Activated CD4-positive, alpha-beta T cell treated with anti-CD3 and anti-CD28 coated beads, Interleukin-2, Interleukin-6, amounts not matched to agents 100 ng/mL and 50 ng/mL, durations not matched to agents 16 hours and 8 hours (primary cell): ENCODE results near the gene VPS37C.

ENCODE experiments used
- DNase-seq: peaks from one replicate; pipeline ENCODE4 v3.0.0-alpha.2; 2020

VPS37C gene

GRCh38 chr11:61091373-61092279 lies 69.6 kb downstream of the VPS37C start:
- peak; percentile 61 for DNase-seq

DNA sequence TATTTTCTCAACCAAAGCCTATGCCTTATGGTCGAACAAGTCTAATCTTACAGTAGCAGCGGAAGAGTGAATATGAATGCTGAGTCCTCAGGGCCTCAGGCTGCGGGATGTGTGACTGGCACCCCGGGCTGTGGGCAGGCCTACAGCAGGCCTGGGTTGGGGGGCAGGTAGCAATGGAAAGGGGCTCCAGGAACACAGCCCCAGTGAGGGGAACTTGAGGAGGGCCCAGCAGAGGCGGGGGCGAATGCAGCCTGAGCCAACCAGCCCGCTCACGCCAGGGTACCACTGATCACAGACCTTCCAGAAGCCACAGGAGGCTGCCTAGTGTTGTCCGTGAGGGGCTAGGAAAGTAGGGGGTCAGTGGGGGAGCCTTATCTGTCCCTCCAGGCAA lies 70.2 kb downstream of the VPS37C start:
- no peak for DNase-seq

DNA sequence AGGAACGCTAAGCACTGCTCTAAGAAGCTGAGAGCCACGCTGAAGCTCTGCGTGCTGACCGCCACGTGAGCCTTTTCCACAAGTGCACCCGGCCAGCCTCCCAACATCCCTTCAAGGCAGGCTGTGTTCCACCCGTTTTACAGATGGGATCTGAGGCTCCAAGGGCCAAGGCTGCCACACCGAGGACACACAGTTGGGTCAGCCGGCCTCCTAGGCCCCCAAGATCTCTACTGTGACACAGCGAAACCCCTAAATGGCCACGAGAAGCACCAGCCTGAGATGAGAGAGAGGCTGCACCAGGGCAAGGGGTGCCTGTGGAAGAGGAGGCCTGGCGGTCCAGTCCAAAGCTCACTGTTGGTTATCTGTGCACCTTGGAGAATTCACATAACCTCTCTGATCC lies 70.7 kb downstream of the VPS37C start:
- DNase-seq: no peak

- no peak for DNase-seq
Observed at GRCh38 chr11:61089806-61090491, 71.3 kb downstream of the VPS37C start.

GRCh38 chr11:61087426-61088119 lies 73.7 kb downstream of the VPS37C start:
- DNase-seq: no peak

GRCh38 chr11:61083601-61084147 lies 77.6 kb downstream of the VPS37C start:
- peak; percentile 76 for DNase-seq

- DNase-seq: peak; percentile 56
Observed at GRCh38 chr11:61082931-61083531, 78.2 kb downstream of the VPS37C start.

DNA sequence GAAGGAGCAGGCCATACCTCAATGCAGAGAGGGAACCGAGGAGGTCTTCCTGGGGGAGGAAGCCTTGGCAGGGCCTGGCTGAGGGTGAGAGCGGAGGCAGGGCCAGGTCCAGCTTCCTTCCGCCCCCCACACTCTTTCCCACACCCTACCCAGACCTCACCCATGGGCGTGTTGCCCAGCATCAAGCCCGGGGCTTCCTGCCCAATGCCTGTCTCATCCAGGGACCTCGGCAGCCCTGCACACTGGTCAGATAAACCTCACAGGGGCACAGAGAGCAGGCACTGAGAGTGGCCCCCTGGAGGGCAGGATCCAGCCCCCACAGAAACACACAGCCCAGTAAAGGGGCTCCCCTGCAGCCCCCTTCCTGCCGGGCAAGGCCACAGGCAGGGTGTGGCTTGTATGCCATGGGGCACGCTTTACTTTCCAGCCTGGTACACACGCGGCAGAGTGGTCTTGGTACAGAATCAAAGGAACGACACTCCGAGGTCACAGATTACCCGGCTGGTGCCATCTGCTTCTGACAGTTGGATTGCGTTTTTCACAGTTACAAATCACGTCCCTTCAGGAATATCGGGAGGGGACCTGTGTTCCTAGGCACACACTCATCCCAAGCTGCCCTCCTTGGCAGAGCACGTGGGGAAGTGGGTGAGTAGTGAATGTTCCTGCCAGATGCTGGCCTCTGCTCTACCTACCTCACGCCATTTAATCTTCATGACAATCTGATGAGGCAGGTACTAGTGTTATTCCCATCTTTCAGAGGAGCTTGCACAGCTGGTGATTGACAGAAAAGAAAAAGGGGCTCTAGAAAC lies 79.0 kb downstream of the VPS37C start:
- DNase-seq: peak; percentile 63

DNA sequence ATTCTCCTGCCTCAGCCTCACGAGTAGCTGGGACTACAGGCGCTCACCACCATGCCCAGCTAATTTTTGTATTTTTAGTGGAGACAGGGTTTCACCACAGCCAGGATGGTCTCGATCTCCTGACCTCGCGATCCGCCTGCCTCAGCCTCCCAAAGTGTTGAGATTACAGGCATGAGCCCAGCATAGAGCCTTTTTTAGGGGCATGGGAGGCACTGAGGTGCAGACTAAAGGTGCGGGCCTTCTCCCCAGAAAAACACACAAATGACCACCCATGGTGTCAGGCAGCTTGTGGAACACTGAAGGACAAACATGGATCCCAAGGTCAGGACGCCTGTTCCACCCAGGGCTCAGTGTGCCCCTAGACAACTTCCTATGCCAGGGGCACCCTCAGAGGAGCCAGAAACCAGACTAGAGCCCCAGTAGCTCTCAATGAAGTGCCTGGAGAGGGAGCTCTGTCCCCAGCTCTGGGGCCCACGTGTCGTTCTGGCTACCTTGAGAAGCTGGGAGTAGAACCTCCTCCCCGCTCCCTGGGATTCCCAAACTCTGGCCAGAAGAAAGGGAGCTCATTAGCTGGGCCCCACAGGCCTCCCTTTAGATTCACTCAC lies 80.1 kb downstream of the VPS37C start:
- DNase-seq: no peak

- DNase-seq: no peak
Observed at GRCh38 chr11:61080526-61080925, 80.7 kb downstream of the VPS37C start.
